ENCODE measurements around the gene MEI1.
"Not testable (repeated sequence)": the region's sequence is repeated elsewhere in the genome, so short reads cannot be mapped to it uniquely, and the experiment has no call there.

- not testable (repeated sequence) for TF ChIP-seq CTCF (IDR thresholded peaks at IDR 0.05; ENCODE audit: poor library complexity, severe bottlenecking); EZH2 (IDR thresholded peaks at IDR 0.05; ENCODE audit: borderline replicate concordance, insufficient read depth, low read length, poor library complexity, severe bottlenecking); MXI1 (conservative IDR thresholded peaks at IDR 0.05; ENCODE audit: poor library complexity, severe bottlenecking); POLR2AphosphoS5 (IDR thresholded peaks at IDR 0.05); EP300 (conservative IDR thresholded peaks at IDR 0.05; ENCODE audit: poor library complexity, severe bottlenecking); RAD21 (conservative IDR thresholded peaks at IDR 0.05); TAF1 (IDR thresholded peaks at IDR 0.05; ENCODE audit: low read depth)
- TF ChIP-seq, protein P1, sequence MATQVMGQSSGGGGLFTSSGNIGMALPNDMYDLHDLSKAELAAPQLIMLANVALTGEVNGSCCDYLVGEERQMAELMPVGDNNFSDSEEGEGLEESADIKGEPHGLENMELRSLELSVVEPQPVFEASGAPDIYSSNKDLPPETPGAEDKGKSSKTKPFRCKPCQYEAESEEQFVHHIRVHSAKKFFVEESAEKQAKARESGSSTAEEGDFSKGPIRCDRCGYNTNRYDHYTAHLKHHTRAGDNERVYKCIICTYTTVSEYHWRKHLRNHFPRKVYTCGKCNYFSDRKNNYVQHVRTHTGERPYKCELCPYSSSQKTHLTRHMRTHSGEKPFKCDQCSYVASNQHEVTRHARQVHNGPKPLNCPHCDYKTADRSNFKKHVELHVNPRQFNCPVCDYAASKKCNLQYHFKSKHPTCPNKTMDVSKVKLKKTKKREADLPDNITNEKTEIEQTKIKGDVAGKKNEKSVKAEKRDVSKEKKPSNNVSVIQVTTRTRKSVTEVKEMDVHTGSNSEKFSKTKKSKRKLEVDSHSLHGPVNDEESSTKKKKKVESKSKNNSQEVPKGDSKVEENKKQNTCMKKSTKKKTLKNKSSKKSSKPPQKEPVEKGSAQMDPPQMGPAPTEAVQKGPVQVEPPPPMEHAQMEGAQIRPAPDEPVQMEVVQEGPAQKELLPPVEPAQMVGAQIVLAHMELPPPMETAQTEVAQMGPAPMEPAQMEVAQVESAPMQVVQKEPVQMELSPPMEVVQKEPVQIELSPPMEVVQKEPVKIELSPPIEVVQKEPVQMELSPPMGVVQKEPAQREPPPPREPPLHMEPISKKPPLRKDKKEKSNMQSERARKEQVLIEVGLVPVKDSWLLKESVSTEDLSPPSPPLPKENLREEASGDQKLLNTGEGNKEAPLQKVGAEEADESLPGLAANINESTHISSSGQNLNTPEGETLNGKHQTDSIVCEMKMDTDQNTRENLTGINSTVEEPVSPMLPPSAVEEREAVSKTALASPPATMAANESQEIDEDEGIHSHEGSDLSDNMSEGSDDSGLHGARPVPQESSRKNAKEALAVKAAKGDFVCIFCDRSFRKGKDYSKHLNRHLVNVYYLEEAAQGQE (IDR thresholded peaks at IDR 0.05; ENCODE audit: borderline replicate concordance): not testable (repeated sequence)
Measured at GRCh38 chr22:41686890-41687289, 12.4 kb upstream of the MEI1 start.
